TTC549 (cell line): ENCODE data around the gene SLC25A24.
"Not testable (repeated sequence)": the region's sequence is repeated elsewhere in the genome, so short reads cannot be mapped to it uniquely, and the experiment has no call there.

ENCODE experiments used
- FAIRE-seq: peaks from 2 replicates; lab custom pipeline; 2012; peaks lifted over from hg19 to GRCh38; lab: Jason Lieb, UNC

Gene SLC25A24

DNA sequence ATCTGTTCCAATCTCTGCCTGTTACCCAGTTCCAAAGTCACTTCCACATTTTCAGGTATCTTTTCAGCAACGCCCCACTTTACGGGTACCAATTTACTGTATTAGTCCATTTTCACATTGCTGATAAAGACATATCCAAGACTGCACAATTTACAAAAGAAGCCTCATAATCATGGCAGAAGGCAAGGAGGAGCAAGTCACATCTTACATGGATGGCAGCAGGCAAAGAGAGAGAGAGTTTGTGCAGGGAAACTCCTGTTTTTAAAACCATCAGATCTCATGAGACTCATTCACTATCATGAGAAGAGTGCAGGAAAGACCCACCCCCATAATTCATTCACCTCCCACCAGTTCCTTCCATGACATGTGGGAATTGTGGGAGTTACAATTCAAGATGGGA, 67.0 kb downstream of the SLC25A24 start:
- not testable (repeated sequence) for FAIRE-seq

DNA sequence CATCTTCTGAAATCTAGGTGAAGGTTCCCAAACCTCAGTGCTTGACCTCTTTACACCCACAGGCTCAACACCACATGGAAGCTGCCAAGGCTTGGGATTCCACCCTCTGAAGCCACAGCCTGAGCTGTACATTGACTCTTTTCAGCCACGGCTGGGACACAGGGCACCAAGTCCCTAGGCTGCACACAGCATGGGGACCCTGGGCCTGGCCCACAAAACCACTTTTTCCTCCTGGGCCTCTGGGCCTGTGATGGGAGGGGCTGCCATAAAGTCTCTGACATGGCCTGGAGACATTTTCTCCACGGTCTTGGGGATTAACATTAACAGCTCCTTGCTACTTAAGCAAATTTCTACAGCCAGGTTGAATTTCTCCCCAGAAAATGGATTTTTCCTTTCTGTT, 67.8 kb downstream of the SLC25A24 start:
- FAIRE-seq = not testable (repeated sequence)

DNA sequence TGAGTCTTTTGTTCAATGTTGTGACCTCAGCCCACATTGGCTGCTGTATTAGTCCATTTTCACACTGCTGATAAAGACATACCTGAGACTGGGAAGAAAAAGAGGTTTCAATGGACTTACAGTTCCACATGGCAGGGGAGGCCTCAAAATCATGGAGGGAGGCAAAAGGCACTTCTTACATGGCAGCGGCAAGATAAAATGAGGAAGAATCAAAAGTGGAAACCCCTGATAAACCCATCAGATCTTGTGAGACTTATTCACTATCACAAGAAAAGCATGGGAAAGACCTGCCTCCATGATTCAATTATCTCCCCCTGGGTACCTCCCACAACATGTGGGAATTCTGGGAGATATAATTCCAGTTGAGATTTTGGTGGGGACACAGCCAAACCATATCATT, 68.9 kb downstream of the SLC25A24 start:
- FAIRE-seq = not testable (repeated sequence)

DNA sequence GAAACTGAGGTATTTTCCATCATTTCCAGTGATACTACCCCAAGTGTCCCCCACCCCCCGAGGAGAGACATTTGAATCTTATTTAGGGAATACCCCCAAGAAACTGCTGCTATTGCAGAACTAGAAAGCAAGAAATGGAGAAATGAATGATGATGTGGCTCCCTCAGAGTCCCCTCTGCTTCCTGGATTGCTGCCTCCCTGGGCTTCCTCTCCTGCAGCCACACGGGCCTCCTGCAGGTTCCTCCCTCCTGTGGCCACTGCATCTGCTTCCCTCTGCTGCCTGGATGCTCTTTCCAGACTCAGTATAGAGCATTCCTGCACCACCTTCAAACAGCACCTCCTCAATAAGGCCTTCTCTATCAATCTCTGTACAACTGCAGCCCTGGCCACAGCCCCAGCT, 69.3 kb downstream of the SLC25A24 start:
- FAIRE-seq = no peak

DNA sequence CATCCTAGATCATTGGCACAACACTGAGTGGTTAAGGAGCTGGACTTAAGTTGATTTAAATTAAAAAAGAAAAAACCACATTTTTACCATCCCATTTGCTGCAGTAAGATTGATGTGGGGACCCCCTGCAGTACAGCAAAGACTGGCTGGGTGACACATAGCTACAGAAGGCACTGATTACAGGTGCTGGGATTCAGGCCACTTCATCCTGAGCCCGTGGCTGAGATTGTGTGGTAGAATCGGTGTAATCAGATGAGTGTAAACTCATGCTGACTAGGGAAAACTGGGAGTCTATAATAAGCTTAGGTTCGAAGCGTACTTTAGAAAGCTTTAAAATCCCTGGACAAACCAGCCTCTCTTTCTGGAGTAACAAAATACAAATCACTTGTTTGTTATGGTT, 70.1 kb downstream of the SLC25A24 start:
- FAIRE-seq = no peak

DNA sequence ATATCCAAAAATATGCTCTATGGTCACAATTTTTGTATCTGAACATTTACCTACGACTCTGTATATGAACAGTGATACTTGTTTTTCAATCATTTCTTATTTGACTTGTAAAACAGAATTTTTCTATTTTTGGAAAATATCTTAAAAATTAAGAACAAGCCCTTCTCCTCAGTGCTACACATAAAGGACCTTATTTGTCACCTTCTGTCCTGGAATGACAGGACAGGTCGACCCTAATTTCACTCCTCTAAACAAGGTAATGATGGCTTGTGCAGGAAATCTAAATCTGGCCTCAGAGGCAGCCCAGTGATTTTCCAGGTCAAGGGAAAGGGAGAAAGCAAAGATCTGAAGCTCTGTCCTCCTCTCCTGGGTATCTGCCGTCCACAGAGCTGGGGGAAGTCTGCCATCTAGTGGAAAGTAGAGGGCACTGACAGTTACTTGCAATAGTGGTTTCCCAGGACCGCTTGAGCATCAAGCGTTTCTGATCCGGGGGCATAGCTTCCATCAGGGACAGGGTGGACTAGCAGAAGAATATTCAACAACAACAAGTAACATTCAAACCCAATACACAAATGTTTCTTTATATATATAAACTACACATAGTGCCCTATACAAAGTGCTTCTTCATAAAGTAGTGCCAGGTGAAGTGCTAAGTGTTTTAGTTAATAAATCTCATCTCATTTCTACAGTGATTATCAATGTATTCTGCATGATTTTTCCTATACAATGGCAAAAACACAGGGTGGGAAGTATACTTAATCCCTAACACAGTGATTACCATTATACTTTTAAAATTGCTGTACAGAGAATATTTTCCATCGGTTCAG, 74.6 kb downstream of the SLC25A24 start:
- peak; percentile 47 for FAIRE-seq

DNA sequence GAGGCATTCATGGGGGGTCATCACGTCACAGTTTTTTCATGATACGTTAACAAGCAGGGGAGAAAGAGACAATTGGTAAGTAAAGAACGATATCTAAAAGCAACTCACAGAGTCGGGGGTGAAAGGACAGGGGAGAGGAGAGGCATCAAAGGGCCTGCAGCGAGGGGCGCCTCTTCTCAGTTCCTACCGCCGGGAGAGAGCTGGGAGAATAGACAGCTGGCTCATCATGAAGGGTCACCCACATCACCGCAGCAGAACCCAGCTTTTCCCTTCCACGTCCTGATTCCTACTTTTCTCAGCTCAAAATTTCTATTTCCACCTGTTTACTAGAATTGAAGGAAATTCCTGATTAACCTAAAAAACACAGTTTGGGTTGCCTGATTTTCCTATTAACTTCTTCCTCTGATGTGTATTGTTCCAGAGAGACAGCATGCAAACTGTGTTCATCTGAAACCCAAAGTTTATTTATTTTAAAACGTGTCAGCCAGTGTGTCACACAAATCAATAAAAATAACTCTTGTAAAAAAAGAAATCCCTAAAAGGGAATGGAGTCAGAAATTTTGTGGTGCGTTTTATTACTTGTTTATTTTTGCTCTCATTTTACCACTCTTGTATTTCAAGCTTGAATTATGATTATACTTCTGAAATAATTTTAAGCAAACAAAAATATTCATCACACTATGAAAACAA, 75.4 kb downstream of the SLC25A24 start:
- FAIRE-seq = no peak

DNA sequence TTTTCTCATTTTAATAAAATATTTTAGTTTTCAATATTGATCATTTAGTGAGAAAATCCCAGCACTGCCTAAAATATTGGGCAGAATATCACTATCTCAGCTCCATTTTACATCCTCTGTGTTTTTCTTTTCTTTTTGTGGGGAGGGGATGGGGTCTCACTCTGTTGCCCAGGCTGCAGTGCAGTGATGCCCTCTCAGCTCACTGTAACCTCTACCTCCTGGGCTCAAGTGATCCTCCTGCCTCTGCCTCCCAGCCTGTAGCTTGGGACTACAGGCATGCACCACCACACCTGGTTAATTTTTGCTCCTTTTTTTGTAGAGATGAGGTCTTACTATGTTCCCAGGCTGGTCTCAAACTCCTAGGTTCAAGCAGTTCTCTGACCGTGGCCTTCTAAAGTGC, 76.1 kb downstream of the SLC25A24 start:
- no peak for FAIRE-seq

DNA sequence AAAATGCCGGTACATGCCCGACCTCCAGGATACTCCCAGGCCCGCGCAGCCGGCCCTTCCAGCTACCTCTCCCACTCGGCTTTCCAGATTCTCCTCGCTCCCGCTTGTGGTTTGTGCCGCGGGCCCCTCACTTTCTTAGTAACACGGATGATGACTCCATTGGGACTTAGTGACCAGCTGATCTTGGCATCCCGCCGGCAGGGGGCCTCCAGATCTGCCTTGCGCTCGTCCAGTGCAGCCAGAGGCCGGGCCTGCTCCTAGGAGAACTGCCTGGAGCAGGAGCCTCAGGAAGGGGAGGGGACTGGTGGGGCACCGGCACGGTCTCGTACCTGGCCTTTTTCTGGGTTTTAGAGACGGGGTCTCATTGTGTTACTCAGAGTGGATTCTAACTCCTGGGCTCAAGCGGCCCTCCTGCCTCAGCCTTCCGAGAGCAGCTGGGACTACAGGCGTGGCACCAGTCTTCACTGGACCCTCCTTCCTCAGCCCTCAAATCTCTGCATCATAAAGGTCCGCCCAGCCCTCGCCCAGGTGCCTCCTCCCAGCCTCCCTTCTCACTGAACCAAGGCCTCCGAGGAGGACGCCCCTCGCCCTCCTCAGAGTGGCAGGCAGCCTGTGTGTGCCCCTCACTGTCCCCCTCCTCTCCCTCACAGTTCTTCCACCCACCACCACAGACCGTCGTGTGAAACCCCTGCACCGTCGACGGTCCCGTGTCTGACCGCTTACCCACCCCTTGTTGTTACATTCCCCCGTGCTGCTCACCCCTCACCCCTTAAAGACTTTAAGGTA, 78.6 kb downstream of the SLC25A24 start:
- no peak for FAIRE-seq

DNA sequence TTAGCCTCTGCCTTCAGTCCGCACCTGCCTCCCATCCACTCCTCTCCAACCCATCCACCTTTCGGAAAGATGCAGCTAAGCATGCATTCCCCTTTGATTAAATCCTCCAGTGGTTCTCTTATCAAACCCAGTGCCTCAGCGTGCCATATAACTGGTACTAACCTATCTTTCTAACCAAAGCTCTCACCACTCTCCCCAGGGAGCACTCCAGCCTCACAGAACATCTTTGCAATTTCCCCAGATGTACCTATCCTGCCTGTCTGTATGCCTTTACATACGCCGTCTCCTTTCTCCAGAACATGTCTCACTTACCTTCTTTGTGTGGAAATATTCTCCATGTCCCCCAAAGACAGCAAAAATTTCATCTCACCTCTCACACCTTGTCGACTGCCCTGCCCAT, 80.0 kb downstream of the SLC25A24 start:
- FAIRE-seq = no peak

DNA sequence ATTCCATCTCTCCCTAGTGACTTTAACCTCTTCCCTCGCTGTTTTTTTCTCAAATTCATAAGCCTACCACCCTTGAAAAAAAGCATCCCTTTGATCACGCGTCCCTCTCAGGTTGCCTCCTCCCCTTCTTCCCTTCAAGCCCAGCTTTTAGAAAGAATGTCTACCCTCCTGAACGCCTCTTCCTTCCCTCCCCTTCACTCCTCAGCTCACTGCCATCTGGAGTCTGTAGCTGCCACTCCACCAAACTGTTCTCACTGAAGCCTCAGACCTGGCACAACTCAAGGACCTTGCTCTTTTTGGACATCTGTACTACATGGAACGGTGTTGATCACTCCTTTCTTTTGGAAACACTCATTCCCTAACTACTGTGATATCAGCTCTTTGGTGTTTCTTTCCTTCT, 80.6 kb downstream of the SLC25A24 start:
- no peak for FAIRE-seq

DNA sequence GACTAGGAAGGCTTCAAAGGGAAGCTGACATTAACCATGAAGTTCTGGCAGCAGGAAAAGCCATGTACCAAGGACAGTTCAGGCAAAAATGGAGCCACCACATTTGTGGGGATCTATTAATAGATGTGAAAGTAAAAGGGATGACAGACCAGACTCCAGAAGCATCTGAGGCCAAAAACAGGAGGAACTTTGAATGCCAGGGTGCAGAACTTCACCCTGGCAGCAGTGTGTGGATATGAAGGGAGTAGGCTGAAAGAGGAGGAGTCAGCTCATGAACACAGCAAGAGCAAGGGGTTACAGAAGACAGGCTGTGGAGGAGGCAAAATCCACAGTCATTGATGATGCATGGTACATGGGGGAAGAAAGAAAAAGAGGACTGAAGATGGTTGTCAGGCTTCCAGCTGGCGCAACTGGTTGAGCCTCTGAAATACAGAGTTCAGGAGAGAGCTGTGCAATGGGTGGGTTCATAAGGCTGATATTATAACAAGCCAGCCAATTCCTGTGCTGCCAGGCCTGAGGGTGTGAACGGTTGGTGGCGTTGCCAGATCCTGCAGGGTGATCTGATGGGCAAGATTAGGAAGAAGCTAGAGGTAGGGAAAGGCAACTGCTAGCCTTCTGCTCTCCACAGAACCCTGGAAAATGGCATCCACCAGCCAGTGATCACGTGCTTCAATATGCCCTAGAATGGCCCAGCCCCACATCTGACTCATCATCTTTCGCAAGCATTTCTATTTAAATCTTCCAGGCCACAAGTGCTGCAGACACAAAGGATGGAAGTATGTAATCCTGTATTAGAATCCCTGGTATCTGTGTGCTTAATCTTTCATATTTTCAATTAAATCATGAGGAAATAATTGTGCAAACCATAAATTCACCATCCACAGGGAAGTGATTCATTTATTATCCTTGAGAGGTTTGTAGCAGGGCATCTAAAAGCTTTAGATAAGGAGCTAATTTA, 81.9 kb downstream of the SLC25A24 start:
- FAIRE-seq = no peak

DNA sequence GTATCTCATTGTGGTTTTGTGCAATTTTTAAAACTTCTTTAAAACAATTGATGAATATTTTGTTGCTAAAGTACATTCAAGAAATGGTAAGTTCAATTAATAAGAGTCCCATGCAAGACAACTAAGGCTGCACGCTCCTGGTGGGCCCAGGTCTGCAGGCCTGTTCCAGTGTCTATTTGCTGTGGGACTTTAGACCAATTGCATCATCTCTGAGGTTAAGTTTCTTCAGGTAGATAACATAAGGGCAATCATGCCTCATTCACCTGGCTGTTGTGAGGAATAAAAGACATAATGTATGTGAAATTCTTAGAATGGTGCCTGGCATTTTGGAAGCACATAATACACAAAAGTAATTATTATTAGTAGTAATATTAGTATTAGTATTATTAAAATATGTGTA, 82.9 kb downstream of the SLC25A24 start:
- FAIRE-seq = no peak

DNA sequence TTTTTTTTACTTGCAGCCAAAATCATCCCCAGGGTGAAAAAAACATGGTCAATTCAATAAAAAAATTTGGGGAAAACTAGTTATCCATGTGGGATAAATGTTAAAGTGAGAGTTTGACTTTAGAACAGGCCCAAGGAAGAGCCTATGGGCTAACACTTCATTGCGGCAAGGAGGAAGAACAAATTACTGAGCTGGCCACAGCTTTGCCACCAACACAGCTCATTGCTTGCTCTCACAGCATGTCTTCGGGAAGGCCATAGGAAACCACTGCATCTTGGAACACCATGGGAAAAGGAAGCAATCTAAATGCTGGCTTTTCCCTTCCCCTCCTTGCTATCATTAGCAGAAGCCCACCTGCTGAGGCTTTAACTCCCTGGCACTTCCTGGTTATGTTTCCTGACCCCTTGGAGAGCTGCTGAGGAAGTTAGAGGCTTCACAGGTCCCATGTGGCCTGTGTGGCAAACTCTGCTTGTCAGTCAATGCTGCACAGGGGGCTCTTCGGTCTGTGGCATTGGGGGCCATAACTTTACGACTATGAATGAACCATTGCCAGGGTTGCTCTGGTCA, 86.0 kb downstream of the SLC25A24 start:
- no peak for FAIRE-seq

DNA sequence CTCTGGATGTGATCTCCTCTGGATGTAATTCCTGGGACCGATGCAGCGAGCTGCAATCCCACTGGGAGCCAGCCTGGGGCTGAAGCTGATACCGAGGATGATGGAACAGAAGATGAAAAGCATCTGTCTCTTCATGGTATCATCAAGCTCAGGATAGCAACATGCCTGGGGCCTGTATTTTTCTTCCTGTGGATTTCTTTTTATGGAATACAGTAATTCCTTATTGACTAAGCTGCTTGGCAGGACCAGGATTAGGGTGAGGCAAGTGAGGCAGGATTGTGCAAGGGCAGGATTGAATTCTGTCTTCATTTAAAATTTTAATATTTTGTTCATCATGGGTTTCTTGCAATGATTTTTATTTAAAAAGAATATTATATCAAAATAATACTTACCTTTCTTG, 86.6 kb downstream of the SLC25A24 start:
- FAIRE-seq = no peak

DNA sequence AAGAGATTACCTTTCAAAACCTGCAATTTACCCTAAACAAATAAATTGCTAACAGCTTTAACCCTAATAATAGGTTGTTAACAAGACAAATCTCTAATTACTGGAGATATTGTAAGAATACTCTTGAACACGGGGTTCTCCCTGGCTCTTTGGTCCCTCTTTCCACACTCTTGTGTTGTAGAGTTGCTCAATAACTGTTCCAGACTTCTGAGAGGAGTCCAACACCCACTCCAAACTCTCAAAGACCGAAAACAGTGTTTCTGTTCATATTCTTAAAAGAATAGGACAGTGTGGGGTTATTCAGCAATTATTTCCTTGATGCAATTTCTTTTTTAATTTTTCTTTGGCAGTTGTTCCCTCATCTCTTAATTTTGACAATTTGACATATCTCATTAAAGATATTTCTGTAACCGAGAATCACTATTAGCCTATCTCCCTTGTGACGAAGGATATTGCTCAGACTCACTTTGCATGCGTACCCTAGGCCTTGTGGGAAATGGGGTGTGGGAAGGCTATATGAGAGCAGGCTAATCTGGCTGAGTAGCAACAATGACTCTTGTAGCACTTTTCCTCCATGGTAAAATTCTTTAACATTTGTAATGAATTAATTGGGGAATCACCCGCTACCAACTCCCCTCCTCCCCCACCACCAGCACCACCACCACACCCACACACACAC, 90.7 kb downstream of the SLC25A24 start:
- FAIRE-seq = no peak

DNA sequence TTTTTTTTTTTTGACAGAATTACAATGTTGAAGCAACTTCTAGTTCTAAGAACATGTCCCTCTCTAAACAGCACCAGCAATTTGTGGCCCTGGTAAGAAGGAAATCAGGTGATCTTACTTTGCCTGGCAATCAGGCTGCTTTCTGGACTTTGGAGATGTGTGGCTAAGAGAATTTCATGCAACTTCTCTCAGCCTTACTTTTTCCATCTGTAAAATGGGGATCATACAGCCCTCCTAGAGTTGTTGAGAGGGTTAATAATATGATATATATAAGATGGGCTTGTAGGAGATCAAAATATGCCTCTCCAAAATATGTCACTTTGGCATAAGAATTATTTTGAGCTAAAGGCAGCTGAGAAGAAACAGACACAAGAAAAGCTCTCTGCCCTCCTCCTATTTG, 92.0 kb downstream of the SLC25A24 start:
- no peak for FAIRE-seq

DNA sequence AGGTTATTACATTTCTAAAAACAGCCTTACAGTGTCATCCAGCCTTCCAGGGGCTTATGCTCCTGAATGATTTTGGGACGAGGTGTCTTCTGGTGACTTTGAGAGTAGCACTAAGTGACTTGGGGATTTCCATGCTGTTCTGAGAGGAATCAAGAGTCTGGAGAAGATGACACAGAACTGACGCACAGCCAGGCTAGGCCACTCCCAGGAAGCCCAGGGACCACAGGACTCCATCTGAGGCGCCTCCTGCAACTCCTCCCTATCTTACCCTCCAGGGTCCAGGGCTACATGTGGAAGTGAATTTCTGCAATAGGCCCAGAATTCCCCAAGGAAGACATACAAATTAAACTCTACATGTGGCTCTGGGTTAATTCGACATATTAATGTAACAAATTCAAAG, 92.5 kb downstream of the SLC25A24 start:
- no peak for FAIRE-seq

DNA sequence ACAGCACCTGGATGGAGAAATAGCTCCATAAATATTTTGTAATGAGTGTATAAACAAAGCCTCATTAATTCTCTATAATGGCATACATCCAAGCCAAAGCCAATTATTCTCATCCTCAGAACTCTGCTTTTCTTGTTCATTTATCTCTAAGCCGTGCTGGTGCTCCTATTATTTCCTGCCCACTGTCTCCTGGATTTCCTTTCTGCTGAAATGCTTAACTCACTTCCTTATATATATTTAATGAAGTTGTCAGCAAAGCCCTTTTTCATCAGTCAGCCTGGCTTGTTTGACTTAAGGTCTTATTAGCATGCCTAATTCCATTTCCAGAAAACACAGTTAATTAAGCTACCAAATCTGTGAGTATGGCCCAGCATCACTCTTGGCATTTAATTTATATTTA, 93.4 kb downstream of the SLC25A24 start:
- FAIRE-seq = no peak

DNA sequence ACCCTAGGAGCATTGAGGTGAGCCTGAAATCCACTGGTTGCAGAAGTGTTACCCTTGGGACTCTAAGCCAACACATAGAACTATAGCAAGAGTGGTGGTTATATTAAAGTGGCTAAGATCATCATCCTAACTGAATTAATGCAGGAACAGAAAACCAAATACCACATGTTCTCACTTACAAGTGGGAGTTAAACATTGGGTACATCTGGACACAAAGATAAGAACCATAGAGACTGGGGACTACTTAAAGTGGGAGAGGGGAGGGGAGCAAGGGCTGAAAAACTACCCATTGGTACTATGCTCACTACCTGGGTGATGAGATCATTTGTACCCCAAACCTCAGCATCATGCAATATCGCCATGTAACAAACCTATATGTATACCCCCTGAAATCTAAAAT, 100.0 kb downstream of the SLC25A24 start:
- FAIRE-seq = no peak

DNA sequence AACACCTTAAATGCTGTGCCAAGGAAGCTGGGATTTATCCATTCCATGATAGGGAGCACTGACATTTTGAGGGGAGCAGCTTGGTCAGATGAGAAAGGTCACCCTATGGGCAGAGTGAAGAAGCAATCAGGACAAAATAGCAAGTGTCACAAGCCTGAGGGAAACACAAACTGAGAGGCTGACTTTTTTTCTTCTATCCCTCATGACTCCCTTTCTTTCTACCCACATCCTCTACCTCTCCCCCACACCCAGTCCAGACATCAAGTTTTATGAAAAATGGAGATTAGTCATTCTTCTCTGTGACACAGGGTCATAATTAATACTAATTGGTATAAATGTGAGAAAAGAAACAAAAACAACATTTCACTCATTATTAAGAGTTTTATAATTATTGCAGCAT, 103.1 kb downstream of the SLC25A24 start:
- no peak for FAIRE-seq
